Left kidney (tissue), 2 donors: ENCODE data around the gene OSGIN1. TPM values are rescaled to one million over a fixed set of nuclear protein-coding genes. Genes with fewer than 3 reads are reported as not detected.
A peak's percentile ranks its signal among the peaks of the same experiment; 100 is the strongest.
"Not testable (repeated sequence)": the region's sequence is repeated elsewhere in the genome, so short reads cannot be mapped to it uniquely, and the experiment has no call there.

Experiments
- DNase-seq: peaks from one replicate; pipeline ENCODE4 v3.0.0-alpha.2; 2013
- polyA plus RNA-seq: library from polyadenylated mRNA; unstranded; fragments of 120-200 nt; gene quantifications from one replicate; pipeline ENCODE4 v1.2.1, GENCODE V29; 2013; ENCODE audit not compliant: insufficient read length

The OSGIN1 gene
- polyA plus RNA-seq, 1 donor, result 0.30 TPM

GRCh38 chr16:83941546-83941945 lies 11.5 kb upstream of the OSGIN1 start:
- not testable (repeated sequence) for DNase-seq

DNA sequence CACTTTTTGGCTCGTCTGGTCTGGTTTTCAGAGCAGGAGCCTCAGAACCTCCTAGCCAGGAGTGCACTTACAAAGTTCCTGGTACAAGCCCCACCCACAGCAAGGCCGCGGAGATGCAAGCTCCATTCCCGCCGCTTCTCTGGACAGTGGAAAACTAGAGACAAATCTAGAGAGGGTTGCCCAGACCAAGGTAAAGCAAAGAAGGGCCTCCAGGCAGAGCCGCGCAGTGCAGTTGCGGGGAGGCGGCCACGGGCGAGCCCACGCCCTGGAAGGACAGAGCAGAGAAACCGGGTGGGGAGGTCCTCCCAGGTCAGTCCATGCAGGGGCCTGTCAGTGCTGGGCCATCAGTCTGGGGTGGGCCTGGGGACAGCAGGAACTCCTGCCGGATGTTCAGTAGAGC lies 11.0 kb upstream of the OSGIN1 start:
- DNase-seq, result no peak

GRCh38 chr16:83942815-83943515 lies 10.1 kb upstream of the OSGIN1 start:
- no peak for DNase-seq

GRCh38 chr16:83943516-83944050 lies 9.5 kb upstream of the OSGIN1 start:
- no peak for DNase-seq

- no peak for DNase-seq
Observed at GRCh38 chr16:83945587-83945986, 7.5 kb upstream of the OSGIN1 start.

DNA sequence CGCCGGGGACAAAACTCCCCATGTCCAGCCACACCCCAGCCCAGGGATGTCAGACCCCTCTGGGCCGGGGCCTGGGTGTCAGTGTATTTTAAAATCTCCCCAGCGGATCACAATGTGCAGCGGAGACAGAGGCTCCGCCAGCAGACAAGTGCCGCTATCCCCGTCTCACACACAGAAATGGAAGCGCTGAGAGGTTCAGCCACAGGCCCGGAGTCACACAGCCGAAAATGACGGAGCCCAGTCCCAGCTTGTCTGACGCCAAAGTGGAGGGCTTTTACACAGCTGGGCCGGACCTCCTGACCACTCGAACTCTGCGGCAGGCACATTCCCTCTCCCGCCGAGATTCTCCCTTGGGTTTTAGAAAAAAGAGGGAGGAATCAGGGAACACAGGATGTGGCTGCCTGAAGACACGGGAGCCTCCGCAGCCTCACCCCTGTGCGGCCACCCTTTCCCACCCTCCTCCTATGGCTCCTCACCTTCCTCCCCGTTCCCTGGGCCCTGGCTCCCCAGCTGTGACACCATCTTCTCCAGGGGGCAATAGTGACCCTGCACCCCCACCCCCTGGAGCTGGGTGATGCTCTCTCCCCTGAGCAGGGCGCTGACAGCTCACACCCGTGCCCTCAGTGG lies 6.8 kb upstream of the OSGIN1 start:
- no peak for DNase-seq

DNA sequence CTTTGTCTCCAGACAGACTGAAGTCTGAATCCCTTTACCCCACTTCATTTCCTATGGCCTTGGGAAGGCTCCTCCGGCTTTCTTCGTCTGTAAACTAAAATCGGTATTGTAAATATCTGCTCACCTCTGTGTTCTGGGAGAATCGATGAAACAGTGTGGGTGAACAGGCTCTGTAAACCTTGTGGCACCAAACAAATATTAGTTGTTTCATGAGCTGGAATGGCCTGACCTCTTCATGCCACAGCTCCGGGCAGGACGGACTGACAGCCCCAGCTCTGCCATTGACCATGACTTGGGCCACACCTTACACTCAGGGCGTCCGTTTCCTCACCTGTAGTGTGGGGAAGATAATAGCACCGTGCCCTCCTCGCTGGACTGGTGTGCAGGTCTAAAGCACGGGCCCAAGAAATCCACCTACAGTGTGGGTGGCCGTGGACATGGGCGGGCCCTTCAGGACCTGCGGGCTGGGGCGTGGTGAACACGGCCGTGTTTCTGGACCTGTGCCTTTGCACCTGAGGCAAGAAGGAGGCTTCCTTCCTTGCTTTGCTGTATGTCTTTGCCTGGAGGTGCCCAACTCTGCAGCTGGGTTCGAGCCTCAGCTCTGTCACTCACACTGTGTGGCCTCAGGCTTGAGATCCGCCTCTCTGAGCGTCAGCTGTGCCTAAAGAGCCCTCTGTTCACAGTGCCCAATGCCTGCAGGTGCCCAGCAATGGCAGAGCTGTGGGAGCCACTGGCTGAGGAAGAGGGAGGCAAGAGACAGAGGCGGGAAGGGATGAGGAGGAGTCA lies 6.1 kb upstream of the OSGIN1 start:
- no peak for DNase-seq

GRCh38 chr16:83947642-83948234 lies 5.3 kb upstream of the OSGIN1 start:
- DNase-seq, result no peak

DNA sequence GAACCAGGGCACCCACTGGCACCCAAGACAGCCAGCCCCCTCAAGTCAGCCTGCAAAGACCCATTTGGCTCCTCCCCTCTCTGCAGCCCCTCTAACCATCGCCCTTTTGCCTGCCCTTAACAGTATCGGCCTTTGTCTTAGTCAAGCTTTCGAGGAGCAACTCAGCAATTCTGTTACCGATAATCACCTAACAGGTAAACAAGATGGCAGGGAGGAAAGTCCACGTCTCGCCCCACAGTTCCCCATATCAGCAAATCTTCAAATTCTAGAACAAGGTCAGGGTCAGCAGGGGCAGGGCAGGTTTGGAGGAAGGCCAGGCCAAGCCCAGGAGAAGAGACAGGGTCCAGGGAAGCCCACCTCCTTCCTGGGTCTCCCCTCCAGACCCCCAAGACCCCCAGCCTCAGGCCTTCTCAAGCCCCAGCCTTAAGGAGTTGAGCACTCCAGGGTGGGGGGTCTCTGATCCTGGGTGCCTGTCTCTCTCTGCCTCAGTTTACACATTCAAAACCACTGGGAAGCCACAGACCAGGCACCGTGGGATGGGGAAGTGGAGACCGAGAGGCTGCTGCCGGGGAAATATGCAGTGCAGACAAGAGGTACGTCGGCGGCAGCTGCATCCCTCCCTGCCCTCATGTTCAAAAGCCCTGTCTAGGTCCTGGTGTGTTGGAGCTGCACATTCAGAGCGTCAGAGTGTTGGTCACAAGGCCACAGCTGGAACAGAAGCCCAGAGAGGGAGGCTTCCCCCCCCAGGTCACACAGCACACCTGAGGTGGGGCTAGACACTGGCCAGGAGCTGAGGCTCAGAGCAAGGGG lies 3.9 kb upstream of the OSGIN1 start:
- no peak for DNase-seq

- no peak for DNase-seq
Observed at GRCh38 chr16:83949724-83950001, 3.4 kb upstream of the OSGIN1 start.

GRCh38 chr16:83950862-83951399 lies 2.1 kb upstream of the OSGIN1 start:
- DNase-seq, result not testable (repeated sequence)

DNA sequence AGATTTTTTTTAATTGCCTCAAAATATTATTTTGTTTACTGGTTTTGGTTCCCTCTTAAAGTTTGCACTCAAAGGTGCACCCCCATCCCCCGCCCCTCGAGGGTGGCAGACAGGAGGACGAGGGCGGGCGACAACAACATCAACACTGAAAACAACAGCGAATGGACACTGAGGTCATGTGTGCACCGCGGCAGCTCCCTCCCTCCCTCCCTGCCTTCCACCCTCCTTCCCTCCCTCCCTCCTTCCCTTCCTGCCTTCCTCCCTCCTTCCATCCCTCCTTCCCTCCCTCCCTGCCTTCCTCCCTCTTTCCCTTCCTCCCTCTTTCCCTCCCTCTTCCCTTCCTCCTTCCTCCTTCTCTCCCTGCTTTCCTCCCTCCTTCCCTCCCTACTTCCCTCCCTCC lies 1.5 kb upstream of the OSGIN1 start:
- DNase-seq, result no peak

DNA sequence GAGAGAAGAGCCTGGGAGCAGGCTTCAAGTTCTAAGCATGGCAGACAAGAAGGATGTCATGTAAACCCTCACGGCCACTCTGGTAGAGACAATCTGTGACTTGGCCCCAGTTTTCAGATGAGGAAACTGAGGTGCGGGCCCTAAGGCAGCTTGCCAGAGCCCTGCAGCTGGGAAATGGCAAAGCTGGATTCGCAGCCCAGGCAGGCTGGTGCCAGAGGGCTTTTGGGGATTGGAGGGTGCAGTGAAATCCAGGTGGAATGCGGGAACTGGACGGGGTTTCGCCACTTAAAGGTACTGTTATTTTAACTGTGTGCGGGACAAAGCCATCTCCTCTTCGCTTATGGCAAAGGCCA lies 477 bp upstream of the OSGIN1 start:
- no peak for DNase-seq

GRCh38 chr16:83953796-83954576 lies 946 bp downstream of the OSGIN1 start:
- no peak for DNase-seq

DNA sequence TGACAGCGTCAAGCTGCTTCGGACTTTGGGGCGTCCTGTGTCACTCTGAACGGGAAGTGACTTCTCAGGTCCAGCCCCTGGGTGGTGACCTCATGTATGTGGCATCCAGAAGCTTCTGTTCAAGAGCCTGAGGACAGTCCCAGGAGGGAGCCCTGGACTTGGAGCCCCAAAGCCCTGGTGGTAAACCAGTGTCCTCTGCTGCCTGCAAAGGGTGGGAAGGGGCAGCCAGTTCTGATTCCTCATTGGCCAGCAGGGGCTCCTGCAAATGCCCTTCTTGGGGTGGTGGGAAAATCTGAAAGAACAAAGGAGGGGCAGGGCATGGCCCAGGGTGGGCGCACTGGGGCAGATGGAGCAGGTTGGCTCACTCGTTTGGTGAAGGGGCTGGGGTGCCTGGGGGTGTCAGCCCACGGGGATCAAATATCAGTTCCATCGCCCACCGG lies 1.6 kb downstream of the OSGIN1 start:
- no peak for DNase-seq

DNA sequence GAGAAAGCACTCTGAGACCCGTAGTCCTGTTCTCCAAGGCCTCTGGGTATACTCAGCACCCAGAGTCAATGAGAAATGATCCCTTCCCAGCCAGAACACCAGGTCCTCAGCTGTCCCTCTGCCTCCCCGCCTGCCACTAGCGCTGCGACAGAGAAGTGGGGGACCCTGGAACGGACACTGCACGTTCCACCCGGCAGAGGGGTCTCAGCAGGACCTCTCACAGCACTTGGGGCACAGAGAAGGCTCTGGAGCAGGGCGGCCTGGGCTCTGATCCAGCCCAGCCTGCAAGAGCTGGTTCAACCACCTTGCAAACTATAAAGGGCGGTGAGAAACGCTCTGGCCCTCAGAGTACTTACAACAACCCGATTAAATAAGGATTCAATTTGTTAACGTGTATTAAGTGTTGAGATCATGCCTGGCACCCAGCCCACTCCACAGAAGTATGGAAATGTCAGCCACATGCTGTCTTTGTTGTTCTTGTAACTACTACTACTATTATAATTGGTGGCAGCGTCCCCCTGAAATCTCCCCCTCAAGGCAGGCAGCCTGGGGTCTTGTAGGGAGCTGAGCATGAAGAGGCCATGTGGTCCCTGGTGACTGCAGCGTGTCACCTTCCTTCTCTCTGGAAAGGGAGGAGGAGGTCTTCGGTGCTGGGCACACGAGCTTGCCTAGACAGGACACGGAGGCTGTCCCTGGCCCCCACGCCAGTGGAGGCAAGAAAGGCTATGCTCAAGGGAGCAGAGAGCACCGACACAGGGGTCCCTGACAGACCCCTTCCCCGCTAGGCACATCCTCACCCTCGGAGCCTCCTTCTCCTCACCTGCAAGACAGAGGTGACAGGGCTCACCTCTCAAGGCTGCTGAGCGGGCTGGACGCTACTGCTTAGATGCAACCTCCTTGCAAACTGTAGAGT lies 2.4 kb downstream of the OSGIN1 start:
- DNase-seq, result no peak

DNA sequence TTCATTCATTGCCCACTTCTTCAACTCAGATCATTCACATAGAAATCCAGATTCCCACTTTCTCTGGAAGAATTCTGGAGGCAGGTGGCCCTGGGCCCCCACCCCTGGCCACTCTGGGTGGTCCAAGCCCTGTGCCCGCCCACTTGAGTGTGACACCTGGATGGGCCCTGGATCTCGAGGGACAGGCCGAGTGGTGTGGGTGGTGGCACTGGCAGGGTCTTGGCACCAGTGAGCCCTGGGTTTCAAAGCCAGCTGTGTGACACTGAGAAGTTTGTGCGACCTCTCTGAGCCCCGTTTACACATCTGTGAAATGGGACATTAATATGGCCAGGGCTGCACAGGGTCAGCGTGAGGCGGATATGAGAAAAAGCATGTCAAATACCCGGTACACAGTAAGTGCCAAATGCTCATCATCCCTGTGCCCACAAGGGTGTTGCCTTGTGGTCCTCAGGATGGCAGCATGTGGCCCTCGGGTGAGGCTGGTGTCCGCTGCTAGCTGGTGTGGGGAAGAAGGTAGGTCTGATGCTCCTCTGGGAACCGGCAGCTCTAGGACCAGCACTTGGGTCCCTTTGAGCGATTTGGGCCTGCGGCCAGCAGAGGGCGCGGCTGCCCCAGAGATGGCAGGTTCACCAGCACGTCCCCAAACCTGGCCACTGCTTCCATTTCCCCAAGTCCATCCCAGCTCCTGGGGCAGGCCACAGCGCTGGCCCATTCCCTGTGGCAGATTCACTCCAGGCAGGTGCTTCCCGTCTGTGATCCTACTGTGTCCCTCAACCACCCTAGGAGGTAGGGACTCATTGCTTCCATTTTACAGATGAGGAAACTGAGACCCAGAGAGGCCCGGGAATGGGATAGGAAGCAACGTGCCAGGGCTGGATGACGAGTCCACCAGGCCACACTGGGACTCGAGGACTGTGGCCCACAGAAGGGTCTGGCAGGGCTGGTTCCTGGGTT lies 3.6 kb downstream of the OSGIN1 start:
- peak; percentile 68 for DNase-seq

GRCh38 chr16:83957296-83957855 lies 4.3 kb downstream of the OSGIN1 start:
- no peak for DNase-seq
